SK-N-DZ (cell line): ENCODE data around the gene TRRAP.
"Not testable (repeated sequence)": the region's sequence is repeated elsewhere in the genome, so short reads cannot be mapped to it uniquely, and the experiment has no call there.

Source experiments
- DNase-seq: peaks from one replicate; pipeline ENCODE4 v3.0.0-alpha.2; 2015; ENCODE audit warnings: low spot score

TRRAP gene

DNA sequence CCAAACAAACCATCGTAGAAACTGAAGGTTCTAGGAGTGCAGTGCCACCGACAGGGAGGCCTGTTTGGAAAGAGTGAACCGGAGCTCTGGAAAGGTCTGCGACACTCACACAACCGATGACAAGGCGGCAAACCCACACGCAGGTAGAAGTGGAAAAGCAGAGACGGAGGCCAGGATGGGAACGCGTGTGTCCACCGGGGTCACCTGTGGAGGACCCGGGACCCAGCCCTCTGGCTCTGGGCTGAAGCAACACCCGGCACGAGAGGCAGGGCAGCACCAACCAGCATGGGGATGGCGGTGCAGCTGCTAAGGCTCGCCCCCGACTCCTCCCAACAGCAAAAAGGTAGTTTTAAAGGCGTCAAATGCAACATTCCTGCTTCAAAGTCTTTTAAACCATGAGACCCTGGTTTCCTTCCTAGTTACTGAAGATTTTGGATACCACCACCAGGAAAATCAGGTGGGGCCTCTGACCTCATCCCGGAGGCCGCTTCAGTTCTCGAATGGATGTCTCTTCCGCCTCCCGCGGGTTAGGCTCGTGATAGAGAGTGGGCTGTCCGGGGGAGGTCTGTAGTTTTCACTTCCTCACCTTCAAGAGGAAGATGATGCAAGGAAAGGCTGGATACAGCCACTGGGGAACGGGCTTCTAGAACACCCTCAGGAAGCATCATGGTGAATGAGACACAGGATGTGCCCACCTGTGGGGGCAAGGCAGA, 150.1 kb downstream of the TRRAP start:
- DNase-seq, result no peak

- DNase-seq, result no peak
Observed at GRCh38 chr7:99029466-99030435, 151.4 kb downstream of the TRRAP start.

GRCh38 chr7:99030457-99030856, 152.1 kb downstream of the TRRAP start:
- DNase-seq, result no peak

GRCh38 chr7:99030951-99031350, 152.6 kb downstream of the TRRAP start:
- DNase-seq, result no peak

DNA sequence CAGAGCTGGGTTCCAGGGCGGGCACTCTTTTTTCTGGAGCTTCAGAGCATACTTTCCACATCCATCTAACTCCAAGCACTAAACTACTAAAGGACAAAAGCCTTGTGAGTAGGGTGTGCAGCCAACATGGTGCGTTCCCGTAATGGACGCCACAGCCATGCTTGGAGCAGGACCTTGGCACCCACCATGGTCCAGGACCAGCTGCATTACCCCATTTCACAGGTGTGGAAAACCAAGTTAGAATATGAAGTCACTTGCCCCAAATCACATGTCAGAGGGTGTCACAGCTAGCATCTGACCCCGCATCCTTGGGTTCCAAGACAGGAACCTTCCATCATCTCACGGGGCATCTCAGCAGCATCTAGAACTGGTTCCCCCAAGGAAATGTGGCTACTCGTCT, 153.2 kb downstream of the TRRAP start:
- no peak for DNase-seq

DNA sequence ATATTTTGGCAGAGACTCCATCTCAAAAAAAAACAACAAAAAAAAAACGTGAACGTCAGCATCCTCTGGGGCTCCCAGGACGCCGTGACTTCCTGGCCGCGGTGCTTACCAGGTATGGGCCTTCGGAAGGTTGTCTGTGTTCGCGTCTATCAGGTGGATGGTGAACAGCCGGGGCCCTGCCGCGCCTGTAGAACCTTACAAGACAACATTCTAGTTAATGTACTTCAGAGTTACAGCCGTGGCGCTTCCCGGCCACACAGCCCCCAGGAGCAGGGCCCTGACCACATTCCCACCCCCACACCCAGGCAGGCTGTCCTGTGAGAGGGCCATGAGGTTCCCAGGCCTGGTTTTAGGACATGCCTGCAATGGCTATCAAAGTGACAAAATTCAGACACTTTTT, 154.6 kb downstream of the TRRAP start:
- no peak for DNase-seq

DNA sequence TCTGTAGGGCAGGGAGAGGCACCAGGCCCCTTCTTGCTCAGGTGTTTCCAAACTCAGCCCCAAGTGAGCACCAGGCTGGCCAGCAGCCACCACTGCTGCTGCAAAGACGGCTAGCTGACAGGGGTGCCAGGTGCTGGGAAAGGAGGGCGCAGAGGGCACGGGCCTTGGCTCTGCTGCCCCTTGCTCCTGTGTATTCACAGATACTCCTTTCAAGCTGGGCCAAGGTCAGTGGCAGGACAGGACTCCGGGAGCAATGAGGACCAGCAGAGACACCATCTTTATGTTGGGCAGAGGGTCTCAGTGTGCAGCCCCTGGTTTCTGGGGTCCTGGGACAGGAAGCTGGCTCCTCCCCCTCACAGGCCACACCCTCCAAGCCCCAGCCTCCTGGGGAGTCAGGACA, 155.4 kb downstream of the TRRAP start:
- DNase-seq, result no peak

DNA sequence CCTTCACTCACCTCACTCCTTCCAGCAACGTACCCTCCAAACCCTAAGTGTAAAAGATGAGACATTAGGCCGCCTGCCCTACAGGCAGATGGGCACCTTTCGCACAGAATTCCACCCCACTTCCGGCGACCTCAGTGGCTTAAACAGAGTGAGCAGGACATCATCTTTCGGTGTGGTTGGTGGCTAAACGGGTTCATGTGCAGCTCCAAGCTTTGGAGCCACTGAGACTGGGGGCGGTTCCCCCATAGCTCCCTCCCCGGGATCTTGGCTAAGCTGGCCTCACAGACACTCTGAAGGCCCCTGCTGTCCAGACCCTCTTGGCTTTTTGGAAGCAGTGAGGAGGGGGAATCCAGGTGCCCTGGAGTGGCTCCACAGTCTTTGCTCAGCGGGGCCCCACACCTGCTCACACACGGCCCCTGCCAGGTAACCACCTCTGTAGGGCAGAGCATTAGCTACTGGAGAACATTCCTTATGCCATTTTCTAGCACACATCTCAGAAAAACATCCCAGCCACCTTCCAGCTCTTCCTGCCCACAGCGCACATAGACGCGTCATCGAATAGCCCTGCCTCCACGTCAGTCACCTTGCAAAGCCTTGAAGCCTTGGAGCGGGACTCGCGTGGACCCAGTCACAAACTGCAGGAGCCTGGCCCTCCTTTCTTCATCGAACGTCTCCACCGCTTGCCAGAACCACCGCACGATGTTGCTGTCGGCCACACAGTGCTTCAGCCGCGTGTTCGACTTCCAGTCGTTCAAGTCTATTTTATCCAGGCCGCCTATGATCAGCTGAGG, 156.8 kb downstream of the TRRAP start:
- no peak for DNase-seq

DNA sequence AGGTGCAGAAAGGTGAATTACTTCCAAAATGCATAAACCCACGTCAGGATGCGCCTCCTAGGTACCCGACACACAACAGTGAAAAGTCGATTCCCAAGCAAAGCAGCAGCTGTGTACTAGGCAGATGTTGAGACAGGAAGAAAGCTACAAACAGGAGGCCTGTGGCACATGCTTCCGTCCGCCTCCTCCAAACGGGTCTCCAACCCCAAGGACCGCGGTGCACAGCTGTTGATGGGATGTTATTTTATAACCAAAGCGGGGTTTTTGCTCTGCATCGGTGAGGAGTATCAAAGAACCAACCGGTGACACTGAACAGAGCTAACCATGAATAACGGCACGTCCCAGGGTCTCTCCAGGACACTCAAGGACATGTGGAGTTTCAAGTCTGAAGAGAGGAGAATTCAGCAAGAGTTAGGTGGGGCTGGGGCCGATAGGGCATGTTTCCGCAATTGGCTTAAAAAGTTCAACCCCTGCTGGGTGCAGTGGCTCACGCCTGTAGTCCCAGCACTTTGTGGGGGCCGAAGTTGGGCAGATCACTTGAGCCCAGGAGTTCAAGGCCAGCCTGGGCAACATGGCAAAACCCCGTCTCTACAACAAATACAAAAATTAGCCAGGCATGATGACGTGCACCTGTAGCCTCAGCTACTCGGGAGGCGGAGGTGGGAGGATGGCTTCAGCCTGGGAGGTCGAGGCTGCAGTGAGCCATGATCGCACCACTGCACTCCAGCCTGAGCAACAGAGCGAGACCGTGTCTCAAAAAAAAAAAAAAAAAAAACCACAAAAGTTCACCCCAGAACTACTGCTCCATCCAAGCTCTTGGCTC, 157.6 kb downstream of the TRRAP start:
- DNase-seq, result no peak

GRCh38 chr7:99036546-99037111, 158.3 kb downstream of the TRRAP start:
- no peak for DNase-seq

GRCh38 chr7:99037327-99037940, 159.1 kb downstream of the TRRAP start:
- DNase-seq, result no peak

DNA sequence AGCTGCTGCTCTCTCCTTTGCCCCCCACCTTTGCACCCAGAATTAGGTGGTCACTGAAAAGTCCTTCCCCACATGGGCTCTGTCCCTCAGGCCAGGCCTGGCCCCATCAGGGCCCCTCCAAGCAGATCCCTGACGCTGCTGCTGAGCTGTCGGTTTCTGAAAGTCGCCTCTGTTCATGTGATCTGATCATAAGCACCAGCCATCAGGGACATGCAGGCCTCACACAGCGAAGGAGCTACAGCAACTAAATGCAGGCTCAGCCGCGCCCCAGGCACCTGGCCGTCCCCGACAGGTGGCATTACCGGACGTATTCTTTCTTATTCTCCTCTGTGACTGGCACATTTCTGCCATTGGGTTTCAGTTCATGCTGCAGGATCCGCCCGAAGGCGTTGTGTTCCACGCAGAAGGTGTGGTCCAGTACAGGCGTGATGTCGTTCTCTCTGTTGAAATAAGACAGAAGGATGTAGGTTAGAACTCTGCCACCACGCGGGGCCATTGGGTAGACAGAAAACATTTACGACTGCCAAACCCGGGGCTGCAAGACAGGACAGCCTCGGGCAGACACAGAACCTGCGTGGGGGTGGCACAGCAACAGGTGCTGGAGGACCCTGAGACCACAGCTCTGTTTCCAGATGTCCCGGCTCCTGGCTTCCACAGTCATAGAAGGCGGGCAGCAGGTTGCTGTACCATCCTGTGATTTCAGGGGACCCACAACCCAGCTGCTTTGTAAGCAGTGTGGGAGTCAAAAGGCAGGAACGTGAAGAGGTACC, 159.9 kb downstream of the TRRAP start:
- no peak for DNase-seq

DNA sequence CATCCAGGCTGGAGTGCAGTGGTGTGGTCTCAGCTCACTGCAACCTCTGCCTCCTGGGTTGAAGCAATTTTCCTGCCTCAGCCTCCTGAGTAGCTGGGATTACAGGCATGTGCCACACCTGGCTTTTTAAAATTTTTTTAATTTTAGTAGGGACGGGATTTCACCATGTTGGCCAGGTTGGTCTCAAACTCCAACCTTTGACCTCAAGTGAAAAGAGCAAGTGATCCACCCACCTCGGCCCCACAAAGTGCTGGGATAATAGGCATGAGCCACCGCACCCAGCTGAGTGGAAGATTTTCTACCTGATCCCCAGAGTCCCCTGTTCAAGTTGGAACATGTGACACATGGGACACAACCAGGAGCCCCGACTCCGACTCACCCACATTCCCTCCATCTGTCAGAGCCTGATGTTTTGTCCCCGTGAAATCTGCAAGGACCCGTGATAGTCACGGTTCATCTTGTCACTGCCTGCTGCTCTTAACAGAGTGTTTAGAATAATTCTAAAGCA, 161.1 kb downstream of the TRRAP start:
- DNase-seq, result no peak

GRCh38 chr7:99040104-99040958, 162.0 kb downstream of the TRRAP start:
- DNase-seq, result peak; percentile 78

DNA sequence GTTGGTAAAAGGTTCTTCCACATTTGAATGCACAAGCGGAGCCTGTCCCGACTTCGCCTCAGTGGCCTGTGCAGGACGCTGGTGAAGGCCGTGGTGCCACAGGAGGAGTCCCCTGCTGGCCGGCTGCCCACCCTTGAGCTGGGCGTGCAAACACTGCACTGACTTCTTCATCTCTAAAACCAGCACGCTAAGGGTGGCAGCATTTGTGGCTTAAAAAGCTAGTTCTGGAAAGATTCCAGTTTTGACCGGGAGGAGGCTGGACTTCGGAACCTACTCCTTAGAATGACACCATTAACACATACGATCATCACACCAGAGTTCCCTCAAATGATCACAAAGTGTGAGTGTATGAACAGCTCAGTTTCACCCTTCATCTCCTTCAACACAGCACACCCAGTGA, 163.2 kb downstream of the TRRAP start:
- no peak for DNase-seq

DNA sequence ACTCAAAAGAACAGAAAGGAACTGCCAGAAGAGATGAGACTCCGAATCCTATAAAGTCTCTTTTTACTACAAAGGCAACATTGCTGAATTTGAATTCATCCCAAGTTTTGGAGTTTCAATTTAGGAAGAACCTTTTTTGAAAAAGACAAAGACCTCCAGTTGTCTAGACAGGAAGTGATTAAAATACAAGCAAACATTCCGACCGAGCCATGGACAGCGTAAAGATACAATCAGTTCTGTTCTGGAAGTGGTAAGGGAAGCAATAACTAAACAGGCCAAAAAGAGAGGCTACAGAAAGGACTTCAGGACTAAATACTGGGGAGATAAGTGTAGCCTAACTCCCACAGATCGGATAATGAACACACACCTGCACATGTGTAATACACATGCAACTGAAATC, 164.6 kb downstream of the TRRAP start:
- DNase-seq, result no peak

DNA sequence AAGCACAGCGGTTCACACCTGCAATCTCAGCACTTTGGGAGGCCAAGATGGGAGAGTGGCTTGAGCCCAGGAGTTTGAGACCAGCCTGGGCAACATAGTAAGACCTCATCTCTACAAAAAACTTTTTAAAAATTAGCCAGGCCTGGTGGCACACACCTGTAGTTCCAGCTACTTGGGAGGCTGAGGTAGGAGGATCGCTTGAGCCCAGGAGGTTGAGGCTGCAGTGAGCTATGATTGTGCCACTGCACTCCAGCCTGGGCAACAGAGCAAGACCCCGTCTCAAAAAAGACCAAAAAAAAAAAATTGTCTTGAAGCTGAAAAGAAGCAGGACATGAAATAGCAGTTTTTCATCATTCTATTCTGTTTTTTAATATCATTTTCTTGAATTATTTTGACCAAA, 166.5 kb downstream of the TRRAP start:
- not testable (repeated sequence) for DNase-seq

GRCh38 chr7:99046262-99046661, 167.9 kb downstream of the TRRAP start:
- not testable (repeated sequence) for DNase-seq
